HG02852 (cell line): ENCODE measurements around the gene MMP13.
A peak's percentile ranks its signal among the peaks of the same experiment; 100 is the strongest.
"Not testable (repeated sequence)": the region's sequence is repeated elsewhere in the genome, so short reads cannot be mapped to it uniquely, and the experiment has no call there.

ENCODE experiments used
- ATAC-seq: cut with Tn5 transposase; IDR thresholded peaks from one replicate; pipeline ENCODE4 v1.9.1; 2021; ENCODE audit warnings: mild to moderate bottlenecking, moderate library complexity; ENCODE audit not compliant: unreplicated experiment

MMP13 gene

DNA sequence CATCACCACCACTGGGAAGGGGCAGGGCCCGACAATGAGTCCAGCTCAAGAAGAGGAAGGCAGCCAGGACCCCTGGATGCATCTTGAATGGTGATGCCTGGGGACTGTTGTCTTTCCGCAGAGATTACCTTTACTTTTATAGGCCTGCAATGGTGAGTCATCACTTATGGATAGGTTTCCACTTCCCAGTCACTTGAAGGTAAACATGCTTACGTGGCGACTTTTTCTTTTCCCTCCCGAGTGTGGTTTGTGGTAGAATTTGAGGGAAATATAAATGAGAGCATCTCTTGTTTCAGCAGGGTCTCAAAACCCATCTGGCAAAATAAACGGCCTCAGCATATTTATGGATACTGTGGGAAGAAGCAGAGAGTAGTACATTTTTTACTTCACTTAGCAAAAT is at the start of gene MMP13:
TSS of gene MMP13 (minus strand) at position 109 of the 400 bp plus-strand sequence. CDS start at position 82, 27 bp downstream.
- ATAC-seq: no peak

DNA sequence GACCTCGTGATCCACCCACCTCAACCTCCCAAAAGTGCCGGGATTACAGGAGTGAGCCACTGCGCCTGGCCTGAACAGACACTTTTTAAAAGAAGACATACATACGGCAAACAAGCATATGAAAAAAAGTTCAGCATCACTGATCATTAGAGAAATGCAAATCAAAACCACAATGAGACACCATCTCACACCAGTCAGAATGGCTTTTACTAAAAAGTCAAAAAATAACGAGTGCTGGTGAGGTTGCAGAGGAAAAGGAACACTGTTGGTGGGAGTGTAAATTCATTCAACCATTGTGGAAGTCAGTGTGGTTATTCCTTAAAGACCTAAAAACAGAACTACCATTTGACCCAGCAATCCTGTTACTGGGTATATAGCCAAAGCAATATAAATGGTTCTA is 48.7 kb upstream of the MMP13 start:
- ATAC-seq: not testable (repeated sequence)

DNA sequence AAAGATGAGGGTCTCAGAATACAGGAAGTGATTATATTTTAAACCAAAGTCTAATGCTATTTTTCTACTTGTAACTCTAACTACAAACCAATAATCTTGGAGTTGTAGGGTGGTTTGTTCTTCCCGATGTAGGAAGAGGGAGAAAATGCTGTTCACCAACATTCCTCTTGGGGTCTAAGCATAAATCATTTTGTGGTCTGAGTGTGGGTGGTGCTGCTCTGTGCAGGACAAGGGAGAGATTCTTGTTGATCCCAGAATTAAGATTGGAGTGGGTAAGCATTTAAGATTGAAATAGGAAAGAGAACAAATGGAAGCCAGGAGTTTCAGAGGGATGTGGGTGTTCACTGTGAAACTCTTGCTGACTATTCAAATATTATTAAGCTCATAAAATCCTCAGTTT is 38.6 kb upstream of the MMP13 start:
- ATAC-seq: no peak

DNA sequence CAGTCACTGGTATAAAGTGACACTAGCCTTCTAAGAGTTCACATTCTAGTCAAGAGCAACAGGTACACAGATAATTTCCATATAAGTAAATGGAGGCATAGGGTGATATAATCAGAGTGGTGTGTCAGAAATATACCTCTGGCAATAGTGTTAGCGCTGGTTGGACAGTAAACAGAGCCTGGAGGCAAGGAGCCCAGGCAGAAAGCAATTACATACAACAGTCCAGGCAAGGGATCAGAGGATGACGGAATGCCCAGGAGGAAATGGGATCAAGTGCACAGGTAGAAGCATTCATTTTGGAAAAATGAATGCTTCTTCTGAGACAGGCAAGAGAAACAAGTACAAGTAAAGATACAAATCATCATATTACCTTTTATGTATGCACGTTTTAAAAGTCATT is 36.2 kb upstream of the MMP13 start:
- no peak for ATAC-seq

DNA sequence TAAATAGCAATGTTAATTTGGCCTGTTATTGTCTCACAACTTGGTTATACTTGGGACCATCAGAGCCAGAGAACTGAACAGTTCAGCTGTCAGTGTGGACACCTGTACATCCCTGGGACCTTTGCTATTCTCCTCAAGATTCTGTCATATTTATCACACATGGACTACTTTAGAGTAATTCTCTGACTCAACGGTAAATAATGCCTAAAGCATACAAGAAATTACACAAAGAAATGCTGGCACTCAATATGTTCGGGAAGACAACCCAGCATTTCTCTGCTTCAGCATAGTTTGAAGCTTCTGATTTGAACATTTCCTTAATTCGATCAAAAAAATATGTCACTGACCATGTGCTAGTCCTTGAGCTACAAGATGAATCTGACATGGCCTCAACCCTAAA is 34.6 kb upstream of the MMP13 start:
- no peak for ATAC-seq

DNA sequence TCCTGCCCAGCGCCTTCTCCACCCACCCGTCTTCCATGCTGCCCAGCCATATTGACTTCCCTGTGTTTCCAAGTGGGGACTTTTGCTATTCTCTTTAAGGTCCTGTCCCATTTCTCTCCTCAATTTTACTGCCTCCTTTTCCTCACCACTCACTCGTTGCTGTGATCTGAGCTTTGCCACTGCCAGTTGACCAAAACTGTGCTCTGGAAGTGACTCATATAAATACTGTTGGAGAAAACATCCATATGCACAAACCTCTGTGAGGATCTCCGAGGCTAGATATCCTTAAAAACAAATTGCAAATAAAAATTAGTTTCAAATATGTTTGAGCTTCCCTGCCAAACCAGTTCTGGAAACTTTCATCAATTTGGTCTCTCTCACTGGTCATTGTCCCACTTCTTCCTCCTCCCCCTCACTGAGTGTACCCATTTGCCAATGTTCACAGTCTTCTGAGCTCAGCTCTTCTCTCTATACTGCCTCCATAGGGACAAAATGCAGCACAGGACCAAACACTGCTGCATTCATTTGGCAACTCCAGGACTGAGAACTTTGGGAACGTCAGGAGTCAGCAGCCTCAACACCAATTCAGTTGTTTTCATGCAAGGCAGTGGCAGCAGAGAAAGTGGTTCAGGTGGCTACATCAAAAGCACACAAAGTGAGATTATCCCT is 34.0 kb upstream of the MMP13 start:
- no peak for ATAC-seq

DNA sequence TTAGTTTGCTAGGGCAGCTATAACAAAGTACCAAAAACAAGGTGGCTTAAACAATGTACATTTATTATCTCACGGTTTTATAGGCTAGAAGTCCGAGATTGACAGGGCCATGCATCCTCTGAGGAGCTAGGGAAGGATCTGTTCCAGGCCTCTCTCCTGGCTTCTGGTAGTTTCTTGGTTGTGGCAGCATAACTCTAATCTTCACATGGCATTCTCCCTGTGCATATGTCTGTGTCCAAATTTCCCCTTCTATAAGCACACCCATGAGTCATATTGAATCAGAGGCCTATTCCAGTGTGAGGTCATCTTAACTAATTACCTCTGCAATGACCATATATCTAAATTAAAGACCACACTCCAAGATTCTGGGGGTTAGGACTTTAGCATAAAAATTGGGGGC is 31.3 kb upstream of the MMP13 start:
- no peak for ATAC-seq

DNA sequence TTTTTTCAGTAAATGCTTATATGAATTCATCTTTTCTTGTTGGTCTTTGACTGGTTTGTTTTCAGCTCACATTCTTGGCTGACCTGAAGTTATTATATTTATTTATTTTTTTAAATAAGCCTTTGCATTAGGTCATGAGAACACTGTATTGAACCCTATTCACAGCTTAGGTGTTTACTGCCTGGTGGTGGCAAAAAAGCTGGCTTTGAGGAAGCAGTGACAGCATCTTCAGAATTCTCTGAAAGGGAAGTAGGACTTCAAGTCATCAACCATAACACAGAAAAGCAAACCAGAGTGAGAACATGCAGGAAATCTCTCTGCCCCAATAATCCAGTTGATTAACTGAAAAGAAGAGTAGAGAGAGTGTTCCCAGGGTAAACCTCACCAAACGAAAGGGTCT is 30.3 kb upstream of the MMP13 start:
- ATAC-seq: no peak

DNA sequence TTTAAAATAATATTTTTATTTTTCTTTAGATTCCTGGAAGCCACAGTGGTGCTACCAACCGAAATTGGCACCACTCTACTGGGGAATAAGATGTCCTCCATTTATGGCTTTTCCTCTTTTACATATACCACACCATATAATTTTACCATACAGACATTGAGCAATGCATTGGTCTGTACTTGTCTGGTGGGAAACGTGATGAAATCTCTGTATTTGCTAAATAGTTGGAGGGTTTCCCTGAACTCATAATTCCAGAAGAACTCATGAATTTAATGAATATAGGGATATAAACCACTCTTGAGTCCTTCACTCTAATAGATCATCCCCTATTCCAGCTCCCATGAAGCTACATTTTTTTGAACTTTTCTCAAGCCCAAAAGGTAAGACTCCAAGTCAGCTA is 28.0 kb upstream of the MMP13 start:
- ATAC-seq: no peak

DNA sequence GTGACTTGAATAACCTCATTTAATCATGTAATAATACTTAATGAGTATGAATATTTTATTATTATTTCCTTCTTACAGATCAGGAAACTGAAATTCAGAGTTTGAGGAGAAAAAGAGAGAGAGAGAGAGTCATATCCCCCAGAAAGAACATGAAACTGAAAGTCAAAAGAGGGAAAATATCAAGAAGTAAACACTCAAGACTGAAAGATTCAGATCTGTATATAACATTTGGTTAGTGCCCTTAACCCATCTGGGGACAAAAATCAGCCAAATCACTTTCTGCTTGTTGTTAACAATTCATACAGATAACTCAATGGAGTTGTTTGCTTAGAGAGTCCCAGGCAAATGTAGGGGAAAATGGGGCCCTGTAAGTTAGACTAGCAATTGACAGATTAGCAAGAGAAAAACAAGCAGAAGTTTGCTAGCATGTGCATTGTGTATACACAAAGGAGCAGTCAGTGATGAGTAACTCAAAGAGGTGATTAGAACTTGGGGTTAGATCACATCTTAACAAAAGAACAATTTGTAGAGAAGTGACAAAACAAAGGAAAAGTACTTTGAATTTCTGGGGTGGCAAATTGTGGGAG is 25.9 kb upstream of the MMP13 start:
- no peak for ATAC-seq

DNA sequence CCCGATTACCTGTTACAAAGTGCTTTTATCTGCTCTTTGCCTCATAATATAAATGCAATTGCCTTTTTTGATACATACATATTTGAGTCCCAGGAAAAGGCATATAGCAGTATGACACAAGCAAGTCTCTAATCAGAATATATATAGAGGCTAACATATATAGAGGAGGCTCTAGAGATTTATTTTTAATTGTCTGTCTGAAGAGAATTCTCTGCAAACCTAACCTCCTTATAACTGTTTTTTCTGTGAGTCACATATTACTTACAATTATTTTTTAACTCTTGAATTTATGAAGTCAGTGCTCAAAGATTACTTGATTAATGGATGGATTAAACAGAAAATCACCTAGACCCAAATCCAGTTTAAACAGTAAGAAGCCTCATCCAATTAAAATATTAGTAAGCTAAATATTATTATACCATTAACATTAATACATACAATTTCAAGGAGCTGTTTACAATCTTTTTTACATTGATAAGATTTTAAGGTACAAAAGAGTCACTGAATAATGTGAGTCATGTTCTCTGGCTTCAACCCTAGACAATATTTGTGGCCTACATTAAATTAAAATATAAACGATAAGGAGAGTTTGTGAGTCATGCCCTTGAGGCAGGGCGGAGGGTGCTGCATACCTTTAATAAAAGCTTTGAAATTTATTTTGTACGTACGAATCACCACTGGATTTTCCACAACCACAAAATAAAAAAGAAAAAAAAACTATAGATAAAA is 19.2 kb upstream of the MMP13 start:
- ATAC-seq: no peak

DNA sequence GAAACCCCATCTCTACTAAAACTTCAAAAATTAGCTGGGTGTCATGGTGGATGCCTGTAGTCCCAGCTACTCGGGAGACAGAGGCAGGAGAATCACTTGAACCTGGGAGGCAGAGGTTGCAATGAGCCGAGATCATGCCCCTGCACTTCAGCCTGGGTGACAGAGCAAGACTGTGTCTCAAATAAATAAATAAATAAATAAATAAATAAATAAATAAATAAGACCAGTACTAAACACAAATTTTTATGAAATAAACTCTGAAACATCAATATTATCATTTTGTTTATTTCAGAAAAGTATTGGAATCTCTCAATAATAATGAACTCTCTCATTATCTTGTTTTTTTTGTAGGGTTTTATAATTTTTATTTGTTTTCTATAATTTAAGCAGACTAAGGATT is 18.2 kb upstream of the MMP13 start:
- ATAC-seq: not testable (repeated sequence)

DNA sequence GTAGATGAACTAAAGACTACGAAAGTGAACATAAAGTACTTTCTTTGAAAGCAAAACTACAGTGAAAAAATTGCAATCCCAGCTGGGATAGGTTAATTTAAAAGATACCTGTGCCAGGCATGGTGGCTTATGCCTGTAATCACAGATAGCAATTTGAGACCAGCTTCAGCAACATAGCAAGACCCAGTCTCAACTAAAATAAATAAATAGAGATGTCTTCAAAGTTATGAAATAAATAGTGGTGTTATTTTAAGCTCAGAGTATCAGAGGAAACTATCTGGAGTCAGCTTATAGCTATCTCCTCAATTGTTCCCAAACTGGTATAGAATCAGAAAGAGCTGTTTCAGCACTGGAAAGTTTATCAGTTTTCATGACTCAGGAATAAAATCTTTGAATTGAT is 17.3 kb upstream of the MMP13 start:
- ATAC-seq: no peak

DNA sequence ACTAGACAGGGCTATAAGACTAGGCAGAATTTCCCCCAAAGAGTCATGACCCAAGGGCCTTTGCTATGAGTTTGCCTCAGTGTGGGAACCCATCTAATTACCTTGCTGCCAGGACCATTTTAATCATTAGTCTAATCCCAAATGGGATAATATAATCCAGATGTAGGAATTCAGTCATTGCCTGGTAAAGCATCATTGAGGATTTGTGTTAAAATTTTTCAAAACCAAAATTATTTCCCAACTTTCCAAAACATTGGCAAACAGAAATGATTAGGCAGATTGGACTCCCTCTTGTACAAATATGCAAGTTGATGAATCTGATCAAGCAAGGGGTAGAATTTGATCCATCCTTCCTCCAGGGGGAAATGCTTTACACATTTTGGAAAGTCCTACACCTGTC is 16.2 kb upstream of the MMP13 start:
- ATAC-seq: no peak

DNA sequence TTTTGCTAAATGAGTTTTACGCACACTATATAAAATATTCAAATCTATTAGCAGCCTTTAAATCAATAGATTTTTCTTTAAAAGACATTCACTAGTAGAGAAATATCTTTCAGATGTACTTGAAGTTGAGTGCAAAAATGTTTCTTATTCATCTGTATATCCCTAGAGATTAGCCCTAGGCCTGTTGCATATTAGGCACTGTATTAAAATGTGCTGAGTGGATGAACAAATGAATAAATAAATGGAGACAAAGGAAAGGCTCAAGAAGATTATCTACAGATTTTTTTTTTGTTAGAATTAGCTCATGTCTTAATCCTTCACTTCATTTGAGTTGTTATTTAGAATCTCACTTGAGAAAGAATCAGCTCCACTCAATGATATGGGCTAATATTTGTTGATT is 12.0 kb upstream of the MMP13 start:
- ATAC-seq: no peak

DNA sequence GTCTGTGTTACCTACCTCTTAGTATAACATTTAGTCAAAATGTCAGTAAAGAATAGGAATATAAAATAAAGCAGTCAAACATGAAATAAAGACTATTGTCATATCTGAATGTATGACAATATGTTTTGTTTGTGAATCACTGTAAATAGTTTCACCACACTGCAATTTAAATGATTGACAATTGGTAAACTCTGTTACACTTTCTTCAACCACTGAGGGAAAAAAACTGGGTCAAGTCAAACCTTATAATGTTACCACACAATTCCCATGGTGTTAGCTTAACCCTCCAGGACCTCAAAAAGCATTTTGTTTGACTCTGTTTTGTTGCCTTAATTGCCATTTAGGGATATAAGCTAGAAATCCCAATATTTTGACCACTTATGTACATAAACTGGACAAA is 10.5 kb upstream of the MMP13 start:
- ATAC-seq: no peak

DNA sequence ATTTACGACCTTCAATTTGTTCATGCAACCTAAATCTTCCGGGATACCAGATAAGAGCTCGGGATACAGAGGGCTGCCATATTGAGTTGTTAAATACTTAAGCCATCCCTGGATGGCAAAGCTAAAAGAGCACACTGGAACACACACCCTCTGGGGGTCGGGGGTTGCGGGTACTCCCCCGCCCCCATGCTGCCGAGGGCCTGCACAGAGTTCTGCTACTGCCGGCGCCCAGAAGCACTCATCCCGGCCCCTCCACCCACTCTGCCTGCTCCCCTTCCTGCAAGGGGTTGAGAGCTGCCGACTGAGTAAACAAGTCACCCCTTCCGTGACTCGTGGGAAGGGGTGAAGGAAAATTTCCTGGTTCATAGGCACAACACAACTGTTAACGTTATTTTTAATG is 9.3 kb upstream of the MMP13 start:
- ATAC-seq: no peak

DNA sequence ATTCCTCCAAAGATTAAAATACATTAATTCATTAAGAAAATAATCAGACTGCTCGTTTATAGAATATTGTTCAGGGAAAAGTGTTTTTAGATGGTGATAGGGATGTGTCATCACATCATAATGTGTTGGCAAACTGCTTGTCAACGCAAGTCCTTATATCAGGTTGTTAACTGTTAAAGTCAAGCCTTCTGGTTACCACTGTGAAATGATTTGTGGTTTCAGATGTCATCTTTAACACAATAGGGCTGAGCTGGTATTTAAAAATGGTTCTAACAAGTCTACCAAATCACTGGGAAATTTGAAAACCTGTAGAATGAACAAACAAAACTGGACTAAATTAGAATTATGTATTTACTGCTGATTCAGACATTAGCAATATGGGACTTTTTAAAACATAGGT is 2.4 kb upstream of the MMP13 start:
- ATAC-seq: no peak

DNA sequence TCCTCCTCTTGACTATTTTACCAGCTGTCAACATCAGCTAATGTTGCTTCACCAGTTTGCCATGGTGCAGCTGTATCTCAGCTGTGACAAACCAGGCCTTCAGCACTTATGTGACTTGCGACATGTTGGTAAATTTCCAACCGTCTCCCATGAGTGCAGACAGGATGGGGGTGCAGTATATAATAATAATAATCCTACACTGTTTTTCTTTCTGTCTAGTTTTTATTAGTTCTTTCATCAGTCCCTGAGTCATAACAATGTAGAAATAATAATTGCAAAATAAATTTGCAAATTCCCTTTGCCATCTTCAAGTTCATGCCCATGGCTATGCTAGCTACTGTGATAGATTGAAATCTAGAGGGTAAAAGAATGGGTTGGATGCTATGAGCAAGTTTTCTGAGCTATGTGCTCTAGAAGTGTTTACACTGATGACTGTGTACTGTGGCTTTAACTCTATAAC is 4.9 kb downstream of the MMP13 start:
- ATAC-seq: no peak

DNA sequence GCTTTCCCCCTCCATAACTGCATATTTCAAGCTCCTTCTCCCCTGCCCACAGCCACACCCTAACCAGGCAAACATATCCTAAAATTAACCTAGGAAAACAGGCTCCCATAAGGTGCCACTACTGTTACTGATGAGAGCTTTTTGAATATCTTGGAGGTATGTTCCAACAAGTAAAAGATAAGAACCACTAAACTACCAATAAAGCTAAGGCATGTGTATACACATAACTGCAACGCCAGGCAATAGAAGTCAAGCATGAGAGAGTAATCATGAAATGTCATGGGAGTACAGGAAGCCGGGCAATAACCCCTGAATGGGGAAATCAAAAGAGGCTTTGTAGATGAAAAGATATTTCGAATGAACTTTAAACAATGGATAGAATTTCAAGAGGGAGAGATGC is 9.3 kb downstream of the MMP13 start:
- no peak for ATAC-seq

DNA sequence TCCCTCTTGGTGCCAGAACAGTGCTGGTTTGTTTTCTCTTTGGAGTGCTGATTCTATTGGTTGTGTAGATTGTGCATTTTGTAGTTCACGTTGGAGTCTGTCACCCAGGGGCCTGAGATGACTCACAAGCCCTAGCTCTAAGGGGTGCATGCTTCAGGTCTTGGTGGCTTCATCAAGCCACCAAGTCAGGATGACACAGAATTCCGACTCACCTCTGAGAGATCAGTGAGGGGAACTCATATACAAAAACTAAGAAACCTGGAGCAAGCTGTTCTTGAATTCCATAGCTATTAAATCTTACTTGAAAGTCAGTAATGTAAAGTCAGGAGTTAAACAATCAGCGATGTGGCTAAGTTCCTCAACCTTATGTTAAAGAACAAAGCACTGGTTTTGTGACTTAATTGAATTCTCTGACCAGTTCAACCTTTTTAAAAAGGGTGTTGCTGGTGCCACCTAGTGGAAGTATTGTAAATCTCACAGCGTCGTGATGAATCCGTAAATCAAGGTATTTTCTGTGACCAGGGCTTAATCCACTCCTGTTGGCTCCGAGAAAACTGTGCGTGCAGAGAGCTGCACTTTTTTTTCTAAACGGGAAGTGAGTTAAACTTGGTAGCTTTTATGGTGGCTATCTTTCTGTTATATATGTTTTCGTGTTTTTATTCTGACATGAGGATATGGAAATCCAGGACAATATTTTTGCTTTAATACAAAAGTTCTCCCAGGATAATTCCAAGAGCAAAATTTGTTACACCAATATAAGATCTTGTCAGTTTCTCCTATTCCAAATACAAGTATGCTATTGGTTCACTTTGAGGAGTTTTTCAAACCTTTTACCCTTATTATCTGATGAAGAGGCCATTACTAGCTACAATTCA is 14.6 kb downstream of the MMP13 start:
- ATAC-seq: peak; percentile 79
